ENCODE measurements around the gene MEIOSIN.
"Not testable (repeated sequence)": the region's sequence is repeated elsewhere in the genome, so short reads cannot be mapped to it uniquely, and the experiment has no call there.

The MEIOSIN gene

DNA sequence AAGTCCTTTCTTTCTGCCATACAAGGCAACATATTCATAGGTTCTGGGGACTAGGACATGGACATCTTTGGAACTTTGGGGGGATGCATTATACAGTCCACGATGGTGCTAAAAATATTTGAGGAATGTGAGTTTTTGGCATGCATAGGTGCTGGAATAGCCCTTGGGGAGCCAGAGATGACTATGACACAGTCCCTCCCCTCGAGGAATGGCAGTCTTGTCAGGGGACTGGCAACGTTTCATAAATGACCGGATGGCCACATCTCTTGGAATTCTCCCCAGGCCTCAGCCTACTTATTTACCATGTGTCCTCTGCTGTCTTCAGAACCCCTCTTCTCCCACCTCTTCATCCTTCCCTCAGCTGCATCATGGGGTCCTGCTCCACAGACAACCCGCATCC lies 13.6 kb downstream of the MEIOSIN start:
- Mint-ChIP-seq H3K27me3 (ENCODE audit: low read depth) (peaks cover 24% of the 10 kb centered on the region), H3K4me1 (ENCODE audit: low read depth) (no peaks in the 10 kb centered on the region), H3K4me3 (no peak overlapping the region), H3K36me3 (ENCODE audit: low read depth) (no peaks in the 10 kb centered on the region), H3K27ac (no peak overlapping the region), H3K9me3 (no peaks in the 10 kb centered on the region)

DNA sequence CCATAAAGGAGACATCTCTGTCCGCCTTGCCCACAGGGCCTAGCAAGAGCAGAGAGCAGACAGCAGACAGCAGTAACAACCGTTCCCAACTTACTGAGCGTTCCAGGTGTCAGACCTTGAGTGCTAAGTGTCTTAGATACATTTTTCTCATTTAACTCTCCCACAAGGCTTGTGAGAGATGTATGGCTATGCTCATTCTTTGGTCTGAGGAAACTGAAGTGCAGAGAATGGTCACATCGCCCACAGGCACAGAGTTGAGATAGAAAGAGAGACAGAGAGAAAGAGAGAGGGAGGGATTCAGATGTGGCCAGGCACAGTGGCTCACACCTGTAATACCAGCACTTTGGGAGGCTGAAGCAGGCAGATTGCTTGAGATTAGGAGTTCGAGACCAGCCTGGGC lies 14.3 kb downstream of the MEIOSIN start:
- no peaks in the 10 kb centered on the region for H3K36me3 Mint-ChIP-seq (ENCODE audit: low read depth)
- no peak overlapping the region for H3K4me3 Mint-ChIP-seq
- no peaks in the 10 kb centered on the region for H3K9me3 Mint-ChIP-seq
- H3K27me3 Mint-ChIP-seq (ENCODE audit: low read depth): peaks cover 21% of the 10 kb centered on the region
- no peak overlapping the region for H3K27ac Mint-ChIP-seq
- H3K4me1 Mint-ChIP-seq (ENCODE audit: low read depth): no peaks in the 10 kb centered on the region

DNA sequence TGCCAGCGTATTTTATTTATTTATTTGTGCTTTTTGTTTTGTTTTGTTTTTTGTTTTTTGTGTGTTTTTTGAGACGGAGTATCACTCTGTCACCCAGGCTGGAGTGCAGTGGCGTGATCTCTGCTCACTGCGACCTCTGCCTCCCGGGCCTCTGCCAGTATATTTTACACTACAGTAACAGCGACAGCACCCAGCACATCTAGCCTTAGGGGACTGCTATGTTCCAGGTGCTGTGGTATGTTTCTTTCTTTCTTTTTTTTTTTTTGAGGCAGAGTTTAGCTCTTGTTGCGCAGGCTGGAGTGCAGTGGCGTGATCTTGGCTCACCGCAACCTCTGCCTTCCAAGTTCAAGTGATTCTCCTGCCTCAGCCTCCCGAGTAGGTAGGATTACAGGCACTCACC lies 18.2 kb downstream of the MEIOSIN start:
- not testable (repeated sequence) for H3K4me3 Mint-ChIP-seq; H3K36me3 Mint-ChIP-seq (ENCODE audit: low read depth); H3K27me3 Mint-ChIP-seq (ENCODE audit: low read depth); H3K27ac Mint-ChIP-seq; H3K4me1 Mint-ChIP-seq (ENCODE audit: low read depth); H3K9me3 Mint-ChIP-seq

DNA sequence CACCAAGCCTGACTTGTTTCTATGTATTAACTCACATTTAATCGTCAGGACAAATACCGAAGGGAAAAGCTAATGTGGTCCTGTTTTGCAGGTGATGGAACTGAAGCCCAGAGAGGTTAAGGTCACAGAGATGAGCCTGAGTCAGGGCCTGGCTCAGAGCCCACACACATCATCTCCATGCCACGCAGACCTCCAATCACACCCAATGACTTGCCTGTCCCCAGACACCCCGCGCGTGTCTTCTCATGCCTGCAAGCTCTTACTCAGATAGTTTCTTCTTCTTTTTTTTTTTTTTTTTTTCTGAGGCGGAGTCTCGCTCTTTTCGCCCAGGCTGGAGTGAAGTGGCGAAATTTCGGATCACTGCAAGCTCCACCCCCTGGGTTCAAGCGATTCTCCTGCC lies 19.4 kb downstream of the MEIOSIN start:
- Mint-ChIP-seq H3K27me3 (ENCODE audit: low read depth) (peaks cover 1% of the 10 kb centered on the region), H3K27ac (no peak overlapping the region), H3K36me3 (ENCODE audit: low read depth) (no peaks in the 10 kb centered on the region), H3K4me3 (no peak overlapping the region), H3K9me3 (no peaks in the 10 kb centered on the region), H3K4me1 (ENCODE audit: low read depth) (no peaks in the 10 kb centered on the region)

DNA sequence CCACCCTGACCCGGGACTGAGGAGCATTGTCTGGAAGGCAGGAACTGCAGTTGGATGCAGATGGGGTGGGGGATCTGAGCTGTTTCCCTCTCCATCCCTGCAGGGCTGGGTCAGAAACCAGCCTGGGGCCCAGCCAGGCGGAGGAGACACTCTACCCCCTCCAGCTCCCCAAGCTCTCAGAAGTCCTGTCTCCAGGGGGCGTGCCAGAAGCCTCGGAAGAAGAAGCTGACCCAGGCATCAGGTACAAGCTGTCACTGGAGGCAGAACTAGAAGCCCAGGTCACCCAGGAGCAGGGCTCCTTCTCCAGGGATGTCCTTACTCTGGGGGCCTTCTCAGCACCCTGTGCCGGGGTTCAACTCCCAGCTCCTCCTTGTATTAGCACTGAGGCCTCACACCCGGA lies 20.3 kb downstream of the MEIOSIN start:
- no peaks in the 10 kb centered on the region for H3K4me1 Mint-ChIP-seq (ENCODE audit: low read depth)
- H3K4me3 Mint-ChIP-seq: no peak overlapping the region
- no peak overlapping the region for H3K27ac Mint-ChIP-seq
- H3K36me3 Mint-ChIP-seq (ENCODE audit: low read depth): no peaks in the 10 kb centered on the region
- H3K27me3 Mint-ChIP-seq (ENCODE audit: low read depth): no peaks in the 10 kb centered on the region
- no peaks in the 10 kb centered on the region for H3K9me3 Mint-ChIP-seq

DNA sequence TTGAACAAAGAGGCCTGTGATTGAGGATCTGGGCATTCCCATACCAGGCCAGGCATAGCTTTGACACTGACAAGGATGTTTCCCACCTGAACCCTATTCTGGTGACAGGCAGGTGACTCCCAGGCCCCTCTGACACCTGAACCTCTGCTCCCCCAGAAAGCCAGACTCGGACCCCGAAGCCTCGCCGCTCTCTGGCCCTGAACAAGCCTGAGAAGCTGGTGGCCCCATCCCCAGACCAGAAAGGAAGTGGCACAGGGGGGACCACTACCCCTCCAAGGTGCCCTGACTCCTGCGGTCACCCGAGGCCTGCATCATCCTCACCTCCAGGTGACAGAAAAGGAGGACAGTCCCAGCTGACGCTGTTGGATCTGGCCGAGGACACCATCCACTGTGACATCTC lies 21.1 kb downstream of the MEIOSIN start:
- no peak overlapping the region for H3K4me3 Mint-ChIP-seq

DNA sequence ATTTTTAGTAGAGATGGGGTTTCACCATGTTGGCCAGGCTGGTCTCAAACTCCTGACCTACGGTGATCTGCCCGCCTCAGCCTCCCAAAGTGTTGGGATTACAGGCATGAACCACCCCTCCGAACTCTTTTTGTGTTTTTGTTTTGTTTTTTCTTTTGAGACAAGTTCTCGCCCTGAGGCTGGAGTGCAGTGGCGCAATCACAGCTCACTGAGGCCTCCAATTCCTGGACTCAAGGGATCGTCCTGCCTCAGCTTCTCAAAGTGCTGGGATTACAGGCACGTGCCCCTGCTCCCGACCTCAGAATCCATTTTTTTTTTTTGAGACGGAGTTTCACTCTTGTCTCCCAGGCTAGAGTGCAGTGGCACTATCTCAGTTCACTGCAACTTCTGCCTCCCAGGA lies 24.5 kb downstream of the MEIOSIN start:
- H3K27me3 Mint-ChIP-seq (ENCODE audit: low read depth): no peaks in the 10 kb centered on the region

More for the DNA sequence above, 21.1 kb downstream of the MEIOSIN start:
- H3K36me3 Mint-ChIP-seq (ENCODE audit: low read depth): no peaks in the 10 kb centered on the region
- no peaks in the 10 kb centered on the region for H3K9me3 Mint-ChIP-seq
- H3K4me1 Mint-ChIP-seq (ENCODE audit: low read depth): no peaks in the 10 kb centered on the region
- H3K27me3 Mint-ChIP-seq (ENCODE audit: low read depth): no peaks in the 10 kb centered on the region
- no peak overlapping the region for H3K27ac Mint-ChIP-seq

DNA sequence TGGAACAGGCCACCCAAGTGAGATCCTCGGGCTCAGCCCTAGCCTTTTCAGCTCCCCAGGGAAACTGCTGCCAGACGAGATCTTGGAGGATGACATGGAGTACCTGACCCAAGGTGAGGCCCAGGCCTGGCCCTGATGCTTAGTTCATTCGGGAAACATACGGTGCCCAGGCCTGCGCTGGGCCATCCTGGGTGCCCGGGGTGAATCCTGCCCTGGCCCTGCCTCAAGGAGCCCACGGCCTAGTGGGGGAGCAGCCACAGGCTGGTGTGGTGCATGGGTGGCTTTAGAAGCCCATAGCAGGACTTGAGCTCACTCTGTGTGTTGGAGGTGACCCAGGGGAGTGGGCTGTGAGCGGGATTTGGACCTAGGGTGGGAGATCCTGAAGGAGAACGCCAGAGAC lies 25.7 kb downstream of the MEIOSIN start:
- no peaks in the 10 kb centered on the region for H3K27me3 Mint-ChIP-seq (ENCODE audit: low read depth)
- H3K27ac Mint-ChIP-seq: no peak overlapping the region
- H3K9me3 Mint-ChIP-seq: no peaks in the 10 kb centered on the region
- no peak overlapping the region for H3K4me3 Mint-ChIP-seq
- H3K4me1 Mint-ChIP-seq (ENCODE audit: low read depth): no peaks in the 10 kb centered on the region
- no peaks in the 10 kb centered on the region for H3K36me3 Mint-ChIP-seq (ENCODE audit: low read depth)

More for the DNA sequence above, 24.5 kb downstream of the MEIOSIN start:
- Mint-ChIP-seq H3K4me3 (no peak overlapping the region), H3K27ac (no peak overlapping the region), H3K36me3 (ENCODE audit: low read depth) (no peaks in the 10 kb centered on the region), H3K4me1 (ENCODE audit: low read depth) (no peaks in the 10 kb centered on the region), H3K9me3 (no peaks in the 10 kb centered on the region)

DNA sequence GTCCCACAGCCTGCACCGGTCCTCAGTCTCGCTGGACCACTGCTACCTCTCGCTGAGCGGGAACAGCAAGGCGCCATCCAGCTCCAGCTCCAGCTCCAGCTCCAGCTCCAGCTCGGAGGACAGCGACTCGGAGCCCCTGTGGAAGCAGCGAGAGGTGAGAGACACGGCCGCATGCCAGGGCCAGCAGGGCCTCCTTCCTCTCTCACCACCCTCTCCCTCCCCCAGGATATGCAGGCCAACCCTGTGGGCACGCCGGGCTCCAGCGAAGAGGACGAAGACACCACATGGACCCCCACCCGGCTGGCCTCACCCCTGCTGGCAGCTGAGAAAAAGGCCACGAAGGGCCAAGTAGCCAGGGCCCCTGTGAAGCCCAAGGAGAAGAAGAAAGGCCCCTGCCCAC lies 28.5 kb downstream of the MEIOSIN start:
- Mint-ChIP-seq H3K27me3 (ENCODE audit: low read depth) (peaks cover 3% of the 10 kb centered on the region), H3K4me3 (no peak overlapping the region), H3K4me1 (ENCODE audit: low read depth) (no peaks in the 10 kb centered on the region), H3K36me3 (ENCODE audit: low read depth) (no peaks in the 10 kb centered on the region), H3K9me3 (no peaks in the 10 kb centered on the region), H3K27ac (no peak overlapping the region)

DNA sequence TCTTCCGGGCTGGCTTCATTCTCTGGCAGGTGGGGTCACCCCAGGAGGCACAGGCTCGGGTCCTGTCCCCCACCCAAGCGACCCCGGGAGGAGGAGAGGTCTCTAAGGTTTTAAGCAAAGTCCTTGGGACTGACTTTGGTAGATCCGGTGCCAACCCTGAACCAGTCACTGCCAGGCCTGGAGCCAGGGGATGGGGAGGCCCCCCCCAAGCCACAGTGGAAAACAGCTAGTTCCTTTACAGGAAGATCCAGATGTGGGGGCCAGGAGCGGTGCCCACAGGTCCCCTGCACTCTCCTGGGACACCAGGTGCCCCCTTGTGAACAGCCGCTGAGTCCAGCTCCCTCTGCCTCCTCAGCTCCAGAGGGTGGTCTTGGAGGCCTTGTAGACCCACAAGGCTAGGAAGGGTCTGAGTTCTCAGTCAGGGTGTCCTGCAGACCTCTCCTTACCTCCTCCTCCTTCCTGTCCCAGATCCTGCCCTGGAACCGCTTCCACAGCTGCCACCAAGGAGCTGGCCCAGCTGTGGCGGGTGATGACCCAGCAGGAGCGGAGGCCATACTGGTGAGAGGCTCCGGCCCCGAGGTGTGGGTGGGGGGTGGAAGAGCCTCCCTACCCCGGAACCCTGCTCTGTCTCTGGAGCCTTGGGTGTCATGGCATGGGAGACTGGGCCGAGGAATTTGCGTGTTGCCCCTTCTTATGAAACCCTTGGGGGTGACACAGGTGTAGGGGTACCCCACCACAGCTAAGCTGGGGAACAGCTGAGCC lies 29.8 kb downstream of the MEIOSIN start:
- no peak overlapping the region for H3K27ac Mint-ChIP-seq
- H3K36me3 Mint-ChIP-seq (ENCODE audit: low read depth): no peaks in the 10 kb centered on the region
- H3K9me3 Mint-ChIP-seq: no peaks in the 10 kb centered on the region
- H3K4me3 Mint-ChIP-seq: no peak overlapping the region
- H3K4me1 Mint-ChIP-seq (ENCODE audit: low read depth): no peaks in the 10 kb centered on the region
- H3K27me3 Mint-ChIP-seq (ENCODE audit: low read depth): peaks cover 9% of the 10 kb centered on the region

DNA sequence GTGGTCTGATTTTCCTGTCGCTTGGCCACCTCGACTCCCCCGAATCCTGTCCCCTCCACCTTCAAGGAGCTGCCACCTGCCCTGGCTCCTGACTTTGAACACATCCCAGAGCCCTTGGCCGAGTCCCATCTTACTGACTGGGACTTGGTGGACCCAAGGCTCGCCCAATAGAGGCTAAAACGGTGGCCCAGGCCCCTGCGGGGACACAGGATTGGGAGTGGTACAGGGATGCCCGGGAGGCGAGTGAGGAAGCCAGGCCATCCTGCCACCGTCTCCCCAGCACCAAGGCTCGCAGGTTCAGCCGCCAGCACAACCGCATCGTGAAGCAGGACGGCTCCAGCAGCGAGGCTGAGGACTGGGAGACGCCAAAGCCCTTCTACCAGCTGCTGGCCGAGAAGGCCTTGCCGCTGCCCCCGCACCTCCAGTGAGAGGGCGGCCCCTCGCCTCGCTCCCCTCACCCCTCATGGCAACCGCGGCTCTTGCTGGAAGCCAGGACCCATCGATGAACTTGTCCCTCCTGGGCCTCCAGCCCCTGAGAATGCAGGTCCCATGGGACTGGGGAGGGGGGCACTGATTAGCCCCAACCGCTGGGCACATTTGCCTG lies 30.6 kb downstream of the MEIOSIN start:
- H3K4me3 Mint-ChIP-seq: no peak overlapping the region
- H3K27ac Mint-ChIP-seq: no peak overlapping the region
- H3K36me3 Mint-ChIP-seq (ENCODE audit: low read depth): no peaks in the 10 kb centered on the region
- peaks cover under 1% of the 10 kb centered on the region for H3K4me1 Mint-ChIP-seq (ENCODE audit: low read depth)
- peaks cover 10% of the 10 kb centered on the region for H3K27me3 Mint-ChIP-seq (ENCODE audit: low read depth)
- no peaks in the 10 kb centered on the region for H3K9me3 Mint-ChIP-seq

DNA sequence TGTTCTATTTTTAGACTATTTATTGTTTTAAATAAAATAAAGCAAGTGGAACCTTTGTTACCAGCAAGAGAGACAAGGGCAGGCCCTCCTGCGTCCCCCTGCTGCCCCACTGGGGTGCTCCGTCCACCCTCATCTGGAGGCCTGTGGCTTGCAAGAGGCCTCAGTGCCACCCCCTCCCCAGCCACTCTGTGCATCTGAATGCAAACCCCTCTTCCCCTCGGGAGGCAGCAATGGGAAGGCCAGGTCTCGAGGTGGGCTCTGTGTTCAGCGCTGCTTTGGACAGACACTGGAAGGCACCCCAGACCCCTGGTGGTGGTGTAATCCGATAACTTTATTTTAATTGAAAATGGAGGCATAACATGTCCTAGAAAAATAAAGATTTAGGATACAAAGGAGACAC lies 31.2 kb downstream of the MEIOSIN start:
- Mint-ChIP-seq H3K9me3 (no peaks in the 10 kb centered on the region), H3K27me3 (ENCODE audit: low read depth) (peaks cover 13% of the 10 kb centered on the region), H3K4me1 (ENCODE audit: low read depth) (peaks cover 3% of the 10 kb centered on the region), H3K27ac (no peak overlapping the region), H3K4me3 (no peak overlapping the region), H3K36me3 (ENCODE audit: low read depth) (no peaks in the 10 kb centered on the region)

DNA sequence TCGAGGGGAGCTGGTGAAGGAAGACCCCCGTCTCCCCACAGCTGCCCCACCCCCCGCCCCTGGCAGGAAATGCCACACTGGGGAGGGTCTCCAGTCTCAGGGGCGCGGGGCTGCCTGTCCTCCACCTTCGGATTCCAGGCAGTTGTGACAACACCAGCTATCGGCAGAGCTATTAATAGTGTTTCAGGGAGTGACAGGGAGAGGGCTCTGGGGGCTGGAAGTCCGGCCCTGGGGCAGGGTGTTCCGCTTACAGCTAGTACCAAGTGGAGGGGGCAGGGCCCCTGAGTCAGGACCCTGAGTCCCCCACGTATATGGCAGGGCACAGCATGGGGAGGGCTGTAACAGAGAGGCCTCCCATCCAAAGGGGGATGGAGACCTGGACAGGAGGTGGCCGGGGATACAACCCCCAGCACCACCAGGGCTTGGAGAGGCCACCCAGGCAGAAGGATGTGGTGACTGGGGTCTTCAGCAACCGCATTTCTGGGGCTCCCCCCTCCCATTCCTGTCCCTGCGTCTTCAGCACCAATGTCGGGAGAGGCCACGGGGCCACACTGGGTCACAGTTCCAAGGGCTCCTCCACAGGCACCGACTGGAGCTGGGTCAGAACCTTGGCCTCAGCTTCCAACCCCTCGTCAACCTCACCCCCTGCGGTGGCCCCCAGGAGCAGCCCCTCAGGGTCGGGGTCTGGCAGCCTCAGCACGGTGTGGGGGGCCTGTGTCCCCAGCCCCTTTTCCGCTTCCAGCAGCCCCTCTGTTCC lies 31.9 kb downstream of the MEIOSIN start:
- Mint-ChIP-seq H3K4me3 (no peak overlapping the region), H3K27ac (no peak overlapping the region), H3K4me1 (ENCODE audit: low read depth) (peaks cover 7% of the 10 kb centered on the region), H3K36me3 (ENCODE audit: low read depth) (no peaks in the 10 kb centered on the region), H3K27me3 (ENCODE audit: low read depth) (peaks cover 13% of the 10 kb centered on the region), H3K9me3 (no peaks in the 10 kb centered on the region)

DNA sequence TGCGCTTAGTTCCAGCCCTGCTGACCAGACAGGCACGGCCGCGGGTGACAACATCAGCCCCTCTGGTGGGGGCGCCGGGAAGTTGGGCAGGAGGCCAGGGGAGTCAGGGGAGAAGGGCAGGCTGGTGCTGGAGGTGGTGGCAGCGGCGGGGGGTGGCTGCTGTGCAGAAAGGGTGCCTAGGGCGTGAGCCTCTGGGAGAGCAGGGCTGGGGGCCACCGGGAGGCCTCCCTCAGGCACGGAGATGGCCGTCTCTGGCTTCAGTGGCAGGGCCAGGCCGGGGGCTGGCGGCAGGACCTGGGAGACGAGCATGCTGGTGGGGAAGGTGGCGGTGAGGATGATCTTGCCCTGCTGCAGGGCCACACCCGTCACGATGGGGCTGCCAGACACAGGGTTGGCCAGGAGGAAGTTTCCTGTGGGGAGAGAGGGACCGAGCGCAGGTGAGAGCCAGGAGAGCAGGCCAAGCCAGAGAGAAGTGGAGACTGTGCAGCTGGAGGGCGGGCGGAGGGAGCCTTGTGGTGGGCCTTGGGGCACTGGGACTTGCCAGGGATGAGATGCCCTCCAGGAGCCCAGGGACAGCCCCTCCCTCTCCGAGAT lies 32.6 kb downstream of the MEIOSIN start:
- Mint-ChIP-seq H3K27me3 (ENCODE audit: low read depth) (peaks cover 13% of the 10 kb centered on the region), H3K4me3 (no peak overlapping the region), H3K9me3 (no peaks in the 10 kb centered on the region), H3K4me1 (ENCODE audit: low read depth) (peaks cover 7% of the 10 kb centered on the region), H3K36me3 (ENCODE audit: low read depth) (no peaks in the 10 kb centered on the region), H3K27ac (no peak overlapping the region)
